Eye (tissue), 1 donor: ENCODE results near the gene FBXW7.
A peak's percentile ranks its signal among the peaks of the same experiment; 100 is the strongest.
"Not testable (repeated sequence)": the region's sequence is repeated elsewhere in the genome, so short reads cannot be mapped to it uniquely, and the experiment has no call there.

Experiments used
- DNase-seq: peaks from one replicate; pipeline ENCODE4 v3.0.0-alpha.2; 2015

FBXW7 gene

GRCh38 chr4:152535903-152536544 is at the start of gene FBXW7:
Gene FBXW7 (minus strand): TSS chr4:152536092. CDS start chr4:152411803, 124,289 bp downstream.
- DNase-seq = peak; percentile 100

GRCh38 chr4:152585023-152585441 is 49.1 kb upstream of the FBXW7 start:
- no peak for DNase-seq

- DNase-seq = no peak
Measured at GRCh38 chr4:152581536-152582160, 45.8 kb upstream of the FBXW7 start.

GRCh38 chr4:152579916-152580315 is 44.0 kb upstream of the FBXW7 start:
- DNase-seq = no peak

- DNase-seq = no peak
Measured at GRCh38 chr4:152579107-152579764, 43.3 kb upstream of the FBXW7 start.

GRCh38 chr4:152578670-152579069 is 42.8 kb upstream of the FBXW7 start:
- DNase-seq = no peak

- DNase-seq = no peak
Measured at GRCh38 chr4:152577708-152578396, 42.0 kb upstream of the FBXW7 start.

GRCh38 chr4:152575533-152575932 is 39.6 kb upstream of the FBXW7 start:
- DNase-seq = no peak

GRCh38 chr4:152573861-152574260 is 38.0 kb upstream of the FBXW7 start:
- DNase-seq = no peak

- DNase-seq = no peak
Measured at GRCh38 chr4:152572417-152573086, 36.7 kb upstream of the FBXW7 start.

- no peak for DNase-seq
Measured at GRCh38 chr4:152571770-152572169, 35.9 kb upstream of the FBXW7 start.

GRCh38 chr4:152571296-152571695 is 35.4 kb upstream of the FBXW7 start:
- DNase-seq = no peak

- no peak for DNase-seq
Measured at GRCh38 chr4:152565333-152565732, 29.4 kb upstream of the FBXW7 start.

- no peak for DNase-seq
Measured at GRCh38 chr4:152564336-152564735, 28.4 kb upstream of the FBXW7 start.

- DNase-seq = no peak
Measured at GRCh38 chr4:152563209-152563608, 27.3 kb upstream of the FBXW7 start.

- DNase-seq = no peak
Measured at GRCh38 chr4:152559641-152560040, 23.7 kb upstream of the FBXW7 start.

- DNase-seq = no peak
Measured at GRCh38 chr4:152558396-152558795, 22.5 kb upstream of the FBXW7 start.

GRCh38 chr4:152556834-152557233 is 20.9 kb upstream of the FBXW7 start:
- DNase-seq = no peak

GRCh38 chr4:152556283-152556682 is 20.4 kb upstream of the FBXW7 start:
- no peak for DNase-seq

GRCh38 chr4:152554742-152555141 is 18.9 kb upstream of the FBXW7 start:
- no peak for DNase-seq

- DNase-seq = not testable (repeated sequence)
Measured at GRCh38 chr4:152550687-152551086, 14.8 kb upstream of the FBXW7 start.

GRCh38 chr4:152545088-152545487 is 9.2 kb upstream of the FBXW7 start:
- no peak for DNase-seq

GRCh38 chr4:152544533-152544932 is 8.6 kb upstream of the FBXW7 start:
- DNase-seq = not testable (repeated sequence)
